Upper lobe of left lung (tissue), 6 donors: ENCODE results near the gene WNK1. TPM values are rescaled to one million over a fixed set of nuclear protein-coding genes. Genes with fewer than 3 reads are reported as not detected.
"Not testable (repeated sequence)": the region's sequence is repeated elsewhere in the genome, so short reads cannot be mapped to it uniquely, and the experiment has no call there.

Experiments used
- ATAC-seq, 2 donors: fragments of 200-7000 bp; cut with Tn5 transposase; one replicate each; pipeline ENCODE4 v1.9.1; 2022; ENCODE audit warnings: mild to moderate bottlenecking in 2 of 2, moderate library complexity in 2 of 2; ENCODE audit not compliant: low FRiP score in 2 of 2
- DNase-seq, 2 donors: peaks; one replicate each; pipeline ENCODE4 v3.0.0-alpha.2; 2019 to 2020
- H3K27ac ChIP-seq, 4 donors: fragments of 200-600 bp; sonication (generic); one replicate each; pipeline ENCODE4 v1.5.1; 2016 to 2019
- H3K27me3 ChIP-seq, 4 donors: fragments of 200-600 bp; sonication (generic); one replicate each; pipeline ENCODE4 v1.5.1; 2017 to 2019
- H3K36me3 ChIP-seq, 4 donors: fragments of 200-600 bp; sonication (generic); one replicate each; pipeline ENCODE4 v1.5.1; 2016 to 2019
- H3K4me1 ChIP-seq, 4 donors: fragments of 200-600 bp; sonication (generic); one replicate each; pipeline ENCODE4 v1.5.1; 2018 to 2019
- H3K4me3 ChIP-seq, 4 donors: fragments of 200-600 bp; sonication (generic); one replicate each; pipeline ENCODE4 v1.5.1; 2017 to 2019; ENCODE audit warnings: mild to moderate bottlenecking in 2 of 4, moderate library complexity in 1 of 4
- H3K9me3 ChIP-seq, 4 donors: fragments of 200-600 bp; sonication (generic); one replicate each; pipeline ENCODE4 v1.5.1; 2018 to 2019
- EP300 ChIP-seq, 4 donors: sonication (generic); formaldehyde crosslinking; IDR thresholded peaks; one replicate each; pipeline ENCODE4 v1.5.1; 2017; ENCODE audit warnings: antibody characterized with exemption in 4 of 4, control low read depth in 2 of 4
- POLR2A ChIP-seq, 4 donors: fragments of 450-650 bp; IDR thresholded peaks; one replicate each; pipeline ENCODE4 v1.5.1; 2016 to 2017; ENCODE audit warnings: antibody characterized with exemption in 4 of 4, mild to moderate bottlenecking in 2 of 4
- POLR2AphosphoS5 ChIP-seq, 2 donors: sonication (generic); formaldehyde crosslinking; IDR thresholded peaks; one replicate each; pipeline ENCODE4 v1.5.1; 2017; ENCODE audit warnings: antibody characterized with exemption in 2 of 2
- WGBS, 2 donors: methylation state at CpG; one replicate each; pipeline ENCODE4 v1.1.5; 2017 to 2018; 5-methylcytosine and 5-hydroxymethylcytosine counted together
- total RNA-seq, 6 donors: library from RNA; depleted of rRNA in 4 of 6; stranded (reverse); fragments of >200 nt in 4 of 6; gene quantifications; one replicate each; pipeline versions ENCODE4 v1.1.0 to v1.2.1, GENCODE V29; 2016 to 2021
- TF ChIP-seq, protein P1 (sequence below), 6 experiments: fragments of 450-650 bp in 4 of 6; fragments of 200-600 bp in 2 of 6; sonication (generic) in 2 of 6; IDR thresholded peaks; one replicate each; pipeline ENCODE4 v1.5.1; 2016 to 2019; ENCODE audit warnings: antibody characterized with exemption in 6 of 6
- donor health status: DM: no; HTN: no; CAD: no; lungs with moderate emphysema.
- donor health status: DM: no; HTN: yes; CAD: no; lungs with severe emphysema.

WNK1 gene
- total RNA-seq, 6 donors from 2014 or later = 184 to 288 (median 245) TPM

DNA sequence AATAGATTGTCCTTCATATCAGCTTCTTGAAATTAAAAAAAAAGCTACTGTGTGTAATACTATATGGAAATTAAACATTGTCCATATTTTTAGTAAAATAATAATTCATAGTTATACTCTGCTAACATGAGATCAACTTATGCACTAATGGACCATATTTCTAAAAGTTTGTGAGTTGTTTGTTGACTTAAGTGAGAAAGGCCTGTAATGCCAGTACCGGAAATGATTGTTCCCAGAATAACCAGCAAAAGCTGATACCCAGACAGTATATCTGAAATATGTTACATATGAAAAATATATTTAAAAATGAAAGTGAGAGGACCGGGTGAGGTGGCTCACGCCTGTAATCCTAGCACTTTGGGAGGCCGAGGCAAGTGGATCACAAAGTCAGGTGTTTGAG lies 35.9 kb downstream of the WNK1 start:
- TF ChIP-seq EP300 (IDR thresholded peaks at IDR 0.05) (no peak), POLR2AphosphoS5 (IDR thresholded peaks at IDR 0.05) (no peak), POLR2A (IDR thresholded peaks at IDR 0.05) (no peak)
- TF ChIP-seq, protein P1, sequence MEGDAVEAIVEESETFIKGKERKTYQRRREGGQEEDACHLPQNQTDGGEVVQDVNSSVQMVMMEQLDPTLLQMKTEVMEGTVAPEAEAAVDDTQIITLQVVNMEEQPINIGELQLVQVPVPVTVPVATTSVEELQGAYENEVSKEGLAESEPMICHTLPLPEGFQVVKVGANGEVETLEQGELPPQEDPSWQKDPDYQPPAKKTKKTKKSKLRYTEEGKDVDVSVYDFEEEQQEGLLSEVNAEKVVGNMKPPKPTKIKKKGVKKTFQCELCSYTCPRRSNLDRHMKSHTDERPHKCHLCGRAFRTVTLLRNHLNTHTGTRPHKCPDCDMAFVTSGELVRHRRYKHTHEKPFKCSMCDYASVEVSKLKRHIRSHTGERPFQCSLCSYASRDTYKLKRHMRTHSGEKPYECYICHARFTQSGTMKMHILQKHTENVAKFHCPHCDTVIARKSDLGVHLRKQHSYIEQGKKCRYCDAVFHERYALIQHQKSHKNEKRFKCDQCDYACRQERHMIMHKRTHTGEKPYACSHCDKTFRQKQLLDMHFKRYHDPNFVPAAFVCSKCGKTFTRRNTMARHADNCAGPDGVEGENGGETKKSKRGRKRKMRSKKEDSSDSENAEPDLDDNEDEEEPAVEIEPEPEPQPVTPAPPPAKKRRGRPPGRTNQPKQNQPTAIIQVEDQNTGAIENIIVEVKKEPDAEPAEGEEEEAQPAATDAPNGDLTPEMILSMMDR (IDR thresholded peaks at IDR 0.05) = no peak
- ATAC-seq (no peak), DNase-seq (no peak)
- no peaks in the 10 kb centered on the region for H3K27me3 ChIP-seq
- H3K27ac ChIP-seq = no peak overlapping the region
- 88 to 93% methylated on average over 4 of the region's 4 CpGs for WGBS, 2 donors
- H3K9me3 ChIP-seq = no peaks in the 10 kb centered on the region
- no peaks in the 10 kb centered on the region for H3K36me3 ChIP-seq
- H3K4me3 ChIP-seq = no peak overlapping the region
- peaks cover 20 to 58% (median 38%) of the 10 kb centered on the region in 4 donors for H3K4me1 ChIP-seq

DNA sequence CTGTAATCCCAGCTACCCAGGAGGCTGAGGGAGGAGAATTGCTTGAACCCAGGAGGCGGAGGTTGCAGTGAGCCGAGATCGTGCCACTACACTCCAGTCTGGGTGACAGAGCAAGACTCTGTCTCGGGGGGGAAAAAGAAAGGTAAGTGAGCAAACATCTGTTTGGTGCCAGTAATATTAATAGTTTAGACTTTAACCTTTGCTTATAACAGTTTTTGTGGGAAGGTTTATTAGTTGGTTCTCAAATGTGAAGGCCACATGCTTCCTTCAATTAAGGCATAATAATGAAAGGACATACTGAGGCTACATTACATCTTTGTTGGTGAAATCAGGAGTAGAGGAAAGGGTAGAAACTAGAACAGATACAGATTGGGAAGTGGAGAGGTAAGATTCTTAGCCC lies 36.4 kb downstream of the WNK1 start:
- not testable (repeated sequence) for H3K27ac ChIP-seq, H3K4me3 ChIP-seq, H3K36me3 ChIP-seq, H3K9me3 ChIP-seq, H3K27me3 ChIP-seq, ATAC-seq, DNase-seq
- 91 to 94% methylated on average over 4 of the region's 4 CpGs for whole genome bisulfite sequencing, 2 donors
- peaks cover 20 to 62% (median 40%) of the 10 kb centered on the region in 4 donors for H3K4me1 ChIP-seq

DNA sequence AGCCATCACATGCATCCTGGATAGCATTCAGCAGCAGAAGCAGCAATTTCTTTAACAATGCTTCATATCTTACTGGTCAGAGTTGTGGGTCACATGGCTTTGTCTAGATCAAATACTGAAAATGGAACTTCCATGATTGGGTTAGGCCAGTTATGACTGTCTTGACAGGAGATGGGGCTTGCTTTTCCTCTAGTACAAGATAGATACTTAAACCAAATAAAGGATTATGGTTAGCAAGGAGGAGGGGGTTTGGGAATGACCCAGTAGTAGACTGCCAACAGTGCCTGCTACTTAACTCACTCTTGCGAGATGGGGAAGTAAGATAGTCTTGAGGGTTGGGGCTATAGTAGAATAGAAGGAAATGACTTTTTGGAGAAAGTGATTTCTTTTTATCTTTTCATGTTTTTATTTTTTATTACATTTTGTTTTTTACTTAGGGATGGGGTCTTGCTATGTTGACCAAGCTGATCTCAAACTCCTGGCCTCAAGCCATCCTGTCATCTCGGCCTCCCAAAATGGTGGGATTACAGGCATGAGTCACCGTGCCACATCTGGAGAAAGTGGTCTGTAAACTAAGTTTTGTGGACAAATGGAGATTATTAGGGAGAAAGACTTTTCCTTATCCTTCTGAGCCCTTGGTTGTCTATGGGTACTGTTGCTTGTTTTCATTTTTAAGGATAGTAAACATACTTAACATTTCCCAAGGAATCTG lies 37.6 kb downstream of the WNK1 start:
- Histone ChIP-seq H3K27ac (no peak overlapping the region), H3K4me1 (peaks cover 20 to 73% (median 43%) of the 10 kb centered on the region in 4 donors)
- 68 to 76% methylated on average over 3 of the region's 3 CpGs for WGBS, 2 donors

DNA sequence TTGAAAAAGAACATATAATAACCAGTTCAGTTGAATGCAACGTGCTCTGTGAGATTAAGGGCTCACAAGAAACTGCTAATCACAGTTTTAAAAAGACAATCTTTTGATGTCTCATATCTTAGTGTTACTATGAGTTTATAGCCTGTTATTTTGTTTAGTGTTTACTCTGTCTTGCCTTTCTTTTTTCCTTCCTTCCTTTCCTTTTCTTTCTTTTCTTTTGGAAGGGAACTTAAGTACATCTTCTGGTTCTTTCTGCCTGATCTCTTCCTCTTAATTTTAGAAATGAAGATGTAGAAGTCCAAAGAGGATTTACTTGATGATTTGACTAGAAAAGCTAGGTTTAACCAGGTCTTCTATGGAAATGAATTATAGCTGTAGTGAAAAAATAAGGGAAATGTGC lies 38.2 kb downstream of the WNK1 start:
- H3K4me3 ChIP-seq = no peak overlapping the region
- H3K27me3 ChIP-seq = no peaks in the 10 kb centered on the region
- WGBS, 2 donors = 78 to 87% methylated on average over 1 of the region's 1 CpG
- no peak overlapping the region for H3K27ac ChIP-seq
- ATAC-seq = no peak
- H3K4me1 ChIP-seq = peaks cover 23 to 73% (median 45%) of the 10 kb centered on the region in 4 donors
- no peaks in the 10 kb centered on the region for H3K36me3 ChIP-seq
- TF ChIP-seq, protein P1 (IDR thresholded peaks at IDR 0.05) = no peak
- TF ChIP-seq POLR2A (IDR thresholded peaks at IDR 0.05) (no peak), POLR2AphosphoS5 (IDR thresholded peaks at IDR 0.05) (no peak), EP300 (IDR thresholded peaks at IDR 0.05) (no peak)
- DNase-seq = no peak
- no peaks in the 10 kb centered on the region for H3K9me3 ChIP-seq

More for the DNA sequence above, 37.6 kb downstream of the WNK1 start:
- TF ChIP-seq EP300 (IDR thresholded peaks at IDR 0.05) (no peak), POLR2A (IDR thresholded peaks at IDR 0.05) (no peak), POLR2AphosphoS5 (IDR thresholded peaks at IDR 0.05) (no peak)
- TF ChIP-seq, protein P1 (IDR thresholded peaks at IDR 0.05) = no peak
- no peaks in the 10 kb centered on the region for H3K9me3 ChIP-seq
- H3K36me3 ChIP-seq = no peaks in the 10 kb centered on the region
- no peak for DNase-seq
- no peaks in the 10 kb centered on the region for H3K27me3 ChIP-seq
- ATAC-seq = peak in 1 of 2 donors; percentile 21
- H3K4me3 ChIP-seq = no peak overlapping the region

DNA sequence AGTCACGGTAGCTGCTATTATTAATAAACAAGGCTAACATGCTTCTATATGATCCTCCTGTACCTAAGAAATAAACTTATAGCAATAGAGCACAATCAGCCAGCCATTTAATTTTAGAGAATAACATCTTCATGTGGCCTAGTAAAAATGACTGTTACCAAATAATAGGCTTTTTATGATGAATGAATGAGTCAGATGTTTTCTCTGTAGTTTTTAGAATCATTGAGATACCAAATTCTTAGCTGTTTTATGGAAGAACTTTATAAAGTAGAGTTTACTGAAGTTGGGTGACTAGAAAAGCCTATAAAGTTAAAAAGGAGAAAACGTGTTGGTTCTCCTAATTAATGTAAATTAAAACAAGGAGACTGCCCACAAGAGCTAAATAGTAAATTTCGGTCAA lies 40.7 kb downstream of the WNK1 start:
- ATAC-seq (no peak), DNase-seq (no peak)
- WGBS, 2 donors = 89 to 92% methylated on average over 3 of the region's 3 CpGs
- no peaks in the 10 kb centered on the region for H3K27me3 ChIP-seq
- no peaks in the 10 kb centered on the region for H3K9me3 ChIP-seq
- no peak for TF ChIP-seq POLR2AphosphoS5 (IDR thresholded peaks at IDR 0.05)
- no peak for TF ChIP-seq EP300 (IDR thresholded peaks at IDR 0.05)
- TF ChIP-seq, protein P1 (IDR thresholded peaks at IDR 0.05) = no peak
- no peak for TF ChIP-seq POLR2A (IDR thresholded peaks at IDR 0.05)
- H3K27ac ChIP-seq = no peak overlapping the region
- no peak overlapping the region for H3K4me3 ChIP-seq
- H3K36me3 ChIP-seq = no peaks in the 10 kb centered on the region
- H3K4me1 ChIP-seq = peaks cover 31 to 65% (median 41%) of the 10 kb centered on the region in 4 donors
